Heart left ventricle (tissue), 16 donors: ENCODE data around the gene ATXN1. TPM values are rescaled to one million over a fixed set of nuclear protein-coding genes. Genes with fewer than 3 reads are reported as not detected.

Experiments
- ATAC-seq, 4 donors: fragments of 200-7000 bp; cut with Tn5 transposase; one replicate each; pipeline ENCODE4 v1.9.1; 2020 to 2022; ENCODE audit warnings: moderate library complexity in 4 of 4, mild to moderate bottlenecking in 3 of 4, moderate number of reproducible peaks in 1 of 4
- DNase-seq, 5 donors: peaks; one replicate each; pipeline ENCODE4 v3.0.0-alpha.2; 2020
- H3K27ac ChIP-seq, 12 donors: fragments of 200-600 bp; sonication (generic) in 4 of 12; one replicate each; pipeline versions ENCODE4 v1.5.0 to v1.8.0; 2016 to 2022; ENCODE audit warnings: mild to moderate bottlenecking in 2 of 12
- H3K27me3 ChIP-seq, 9 donors: fragments of 200-600 bp; sonication (generic) in 2 of 9; one replicate each; pipeline versions ENCODE4 v1.5.1 to v1.8.0; 2016 to 2022; ENCODE audit warnings: mild to moderate bottlenecking in 3 of 9
- H3K36me3 ChIP-seq, 9 donors: fragments of 200-600 bp; sonication (generic) in 2 of 9; one replicate each; pipeline versions ENCODE4 v1.5.0 to v1.8.0; 2018 to 2022; ENCODE audit warnings: mild to moderate bottlenecking in 2 of 9
- H3K4me1 ChIP-seq, 12 donors: fragments of 200-600 bp; sonication (generic) in 4 of 12; one replicate each; pipeline versions ENCODE4 v1.5.0 to v1.8.0; 2016 to 2022; ENCODE audit warnings: mild to moderate bottlenecking in 3 of 12
- H3K4me3 ChIP-seq, 12 donors: fragments of 200-600 bp; sonication (generic) in 4 of 12; one replicate each; pipeline versions ENCODE4 v1.5.0 to v1.8.0; 2017 to 2022; ENCODE audit warnings: mild to moderate bottlenecking in 9 of 12, moderate library complexity in 4 of 12
- H3K9me3 ChIP-seq, 12 donors: fragments of 200-600 bp; sonication (generic) in 4 of 12; one replicate each; pipeline versions ENCODE4 v1.5.0 to v1.8.0; 2016 to 2022; ENCODE audit warnings: mild to moderate bottlenecking in 1 of 12
- POLR2A ChIP-seq, 2 donors: fragments of 450-650 bp; IDR thresholded peaks; one replicate each; pipeline ENCODE4 v1.6.1; 2017; ENCODE audit warnings: antibody characterized with exemption in 2 of 2, mild to moderate bottlenecking in 2 of 2, moderate library complexity in 2 of 2
- WGBS, 4 donors: extraction: QIAGEN DNeasy Blood & Tissue Kit in 2 of 4; methylation state at CpG; one replicate each; pipeline versions ENCODE4 v1.1.5 to v1.1.7; 2013 to 2018; 5-methylcytosine and 5-hydroxymethylcytosine counted together
- intact Hi-C, 10 donors: fragments of 100-400 bp; cut with DNase I; formaldehyde crosslinking; loops; one replicate each; pipeline versions ENCODE4 v1.11.1 to v1.14.2; 2022
- polyA plus RNA-seq, 2 donors: library from polyadenylated mRNA; stranded (reverse); fragments of 200-250 nt; gene quantifications; one replicate each; pipeline ENCODE4 v1.2.3, GENCODE V29; 2013
- total RNA-seq, 9 donors: library from RNA; depleted of rRNA in 2 of 9; stranded (reverse); fragments of >200 nt in 2 of 9; fragmentation: NEBNext Ultra II Directional in 3 of 9; extraction: Animal tissue kit (Norgen Biotek cat#: 25700) in 3 of 9; gene quantifications; one replicate each; pipeline versions ENCODE4 v1.1.0 to v1.2.4, GENCODE V29; 2016 to 2023
- TF ChIP-seq, protein P1 (sequence below), 12 donors: fragments of 200-600 bp; sonication (generic) in 4 of 12; IDR thresholded peaks; one replicate each; pipeline versions ENCODE4 v1.5.0 to v1.8.0; 2018 to 2022; ENCODE audit warnings: antibody characterized with exemption in 12 of 12, mild to moderate bottlenecking in 5 of 12
- donor health status: ischemic (EF 13 %, LVEDD 7.1; RV severe dilation, severe dysfunction).
- donor health status: healthy with polysubstance abuse.
- donor health status: DM: no; HTN: yes; CAD: no.
- donor health status: DM: no; HTN: no; CAD: no.
- donor health status: ischemic (EF 25% LVEDD 6.9; RV normal size, moderate dysfunction).
- donor health status: ischemic (EF 25% LVEDD 5.7; RV mildly dilated, moderate dysfunction).
- donor health status: healthy.
- donor health status: DM: yes; HTN: yes; CAD: no.
- donor health status: ischemic (EF 35%, LVEDD 5.7; RV mildly dilated, moderate dysfunction).
- donor health status: nonischemic (EF 11% LVEDD 7.7; RV severe dilation, severe dysfunction).
- donor health status: DM: yes; HTN: yes; CAD: no.
- donor health status: PGD.
- donor health status: ischemic (EF 29% LVEDD 5.4; RV normal size, mild dysfunction).
- donor health status: nonischemic (EF 23%, LVEDD 6.1; RV moderate dilation, normal function).

The ATXN1 gene
- total and polyA plus RNA-seq, 11 donors, result 8.7 to 51.8 (median 36.0) TPM

DNA sequence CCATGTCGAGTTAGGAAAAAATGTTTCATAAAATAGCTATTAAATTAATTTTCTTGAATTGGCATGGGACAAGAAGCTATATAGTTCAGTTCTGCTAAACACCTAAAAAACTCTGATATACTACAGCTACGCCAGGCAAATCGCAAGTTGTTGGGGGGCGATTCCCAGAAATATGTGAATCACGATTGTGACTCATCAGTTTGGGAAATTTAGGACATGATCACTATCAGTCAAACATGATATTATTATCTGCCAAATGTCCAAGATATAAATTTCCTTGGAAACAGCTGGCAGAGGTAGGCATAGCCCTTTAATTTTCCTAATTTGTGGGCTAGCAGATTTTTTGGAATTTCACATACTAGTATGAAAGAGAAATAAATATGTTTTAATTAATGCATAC lies 123.6 kb downstream of the ATXN1 start:
- peaks cover 0 to 12% (median 0%) of the 10 kb centered on the region in 12 donors for H3K4me1 ChIP-seq
- no peak for TF ChIP-seq POLR2A (IDR thresholded peaks at IDR 0.05)
- TF ChIP-seq, protein P1, sequence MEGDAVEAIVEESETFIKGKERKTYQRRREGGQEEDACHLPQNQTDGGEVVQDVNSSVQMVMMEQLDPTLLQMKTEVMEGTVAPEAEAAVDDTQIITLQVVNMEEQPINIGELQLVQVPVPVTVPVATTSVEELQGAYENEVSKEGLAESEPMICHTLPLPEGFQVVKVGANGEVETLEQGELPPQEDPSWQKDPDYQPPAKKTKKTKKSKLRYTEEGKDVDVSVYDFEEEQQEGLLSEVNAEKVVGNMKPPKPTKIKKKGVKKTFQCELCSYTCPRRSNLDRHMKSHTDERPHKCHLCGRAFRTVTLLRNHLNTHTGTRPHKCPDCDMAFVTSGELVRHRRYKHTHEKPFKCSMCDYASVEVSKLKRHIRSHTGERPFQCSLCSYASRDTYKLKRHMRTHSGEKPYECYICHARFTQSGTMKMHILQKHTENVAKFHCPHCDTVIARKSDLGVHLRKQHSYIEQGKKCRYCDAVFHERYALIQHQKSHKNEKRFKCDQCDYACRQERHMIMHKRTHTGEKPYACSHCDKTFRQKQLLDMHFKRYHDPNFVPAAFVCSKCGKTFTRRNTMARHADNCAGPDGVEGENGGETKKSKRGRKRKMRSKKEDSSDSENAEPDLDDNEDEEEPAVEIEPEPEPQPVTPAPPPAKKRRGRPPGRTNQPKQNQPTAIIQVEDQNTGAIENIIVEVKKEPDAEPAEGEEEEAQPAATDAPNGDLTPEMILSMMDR (IDR thresholded peaks at IDR 0.05), result no peak
- H3K4me3 ChIP-seq, result no peak overlapping the region
- H3K36me3 ChIP-seq, result peaks cover 0 to 6% (median 0%) of the 10 kb centered on the region in 9 donors
- intact Hi-C loops, result no loop called here
- H3K9me3 ChIP-seq, result peaks cover 0 to 10% (median 0%) of the 10 kb centered on the region in 12 donors
- WGBS, 4 donors, result 74 to 98% (median 86%) methylated on average over 5 of the region's 5 CpGs
- H3K27ac ChIP-seq, result no peak overlapping the region
- ATAC-seq, result no peak
- no peaks in the 10 kb centered on the region for H3K27me3 ChIP-seq
- no peak for DNase-seq

DNA sequence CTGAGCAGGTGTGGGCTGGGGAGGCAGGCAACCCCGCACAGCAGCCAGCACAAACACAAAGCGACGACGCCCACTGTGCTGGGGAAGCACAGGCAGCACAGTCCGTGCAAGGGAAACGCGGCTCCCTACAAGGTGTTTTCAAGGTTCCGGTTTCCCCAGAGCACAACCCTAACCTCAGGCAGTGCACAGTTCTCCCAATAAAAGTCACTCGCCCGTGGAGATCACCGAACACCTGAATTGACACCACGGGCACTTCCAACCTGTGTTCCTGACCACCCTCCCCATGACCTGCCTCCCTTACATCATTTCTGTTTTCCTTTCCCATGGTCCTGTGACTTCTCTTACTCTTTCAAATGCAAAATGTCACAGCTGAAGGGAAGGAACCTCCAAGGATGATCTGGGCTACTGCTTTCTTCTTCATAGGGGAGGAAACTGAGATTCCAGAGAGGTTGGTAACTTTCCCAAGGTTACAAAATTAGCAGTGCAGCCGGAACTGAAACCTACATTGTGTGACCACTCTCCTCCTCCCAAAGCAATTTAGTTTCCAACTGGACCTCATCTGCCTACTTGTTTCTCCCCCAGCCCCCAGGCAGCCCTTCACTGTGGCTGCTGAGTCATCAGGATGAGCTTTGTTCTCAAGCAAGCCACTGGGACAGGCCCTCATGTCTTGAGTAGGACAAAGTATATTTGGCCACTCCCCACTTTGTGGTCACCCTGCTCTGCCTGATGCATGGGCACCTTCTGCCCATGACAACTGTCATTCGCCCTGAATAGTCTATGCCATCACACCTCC lies 125.3 kb downstream of the ATXN1 start:
- 80 to 88% (median 82%) methylated on average over 14 of the region's 14 CpGs for WGBS, 4 donors
- Histone ChIP-seq H3K36me3 (peaks cover 0 to 2% (median 0%) of the 10 kb centered on the region in 9 donors), H3K4me1 (peaks cover 0 to 12% (median 0%) of the 10 kb centered on the region in 12 donors), H3K27me3 (no peaks in the 10 kb centered on the region), H3K9me3 (peaks cover 0 to 4% (median 0%) of the 10 kb centered on the region in 12 donors), H3K4me3 (no peak overlapping the region), H3K27ac (no peak overlapping the region)
- ATAC-seq (no peak), DNase-seq (no peak)
- no peak for TF ChIP-seq POLR2A (IDR thresholded peaks at IDR 0.05)
- intact Hi-C loops, result no loop called here

DNA sequence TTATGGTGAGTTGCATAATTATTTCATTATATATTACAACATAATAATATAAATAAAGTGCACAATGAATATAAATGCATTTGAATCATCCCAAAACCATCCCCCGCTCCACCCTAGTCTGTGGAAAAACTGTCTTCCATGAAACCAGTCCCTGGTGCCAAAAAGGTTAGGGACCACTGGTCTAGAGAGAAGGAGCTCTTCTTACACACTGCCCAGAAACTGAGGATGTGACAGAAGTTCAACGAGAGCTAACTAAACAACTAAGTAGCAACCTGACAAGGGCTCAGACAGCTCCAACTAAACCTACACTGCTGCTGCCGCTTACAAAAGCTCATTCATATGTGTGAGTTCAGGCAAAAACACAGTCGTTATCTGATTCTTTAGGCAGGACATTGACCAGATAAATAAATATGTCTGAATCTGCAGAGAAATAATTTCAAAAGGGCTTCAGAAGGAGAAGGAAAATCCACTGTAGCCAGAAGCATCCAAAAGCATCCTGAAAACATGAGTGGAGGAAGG lies 125.9 kb downstream of the ATXN1 start:
- Histone ChIP-seq H3K36me3 (peaks cover 0 to 2% (median 0%) of the 10 kb centered on the region in 9 donors), H3K27me3 (no peaks in the 10 kb centered on the region), H3K9me3 (no peaks in the 10 kb centered on the region), H3K4me3 (no peak overlapping the region), H3K27ac (no peak overlapping the region), H3K4me1 (peaks cover 0 to 12% (median 0%) of the 10 kb centered on the region in 12 donors)
- 92 to 96% (median 95%) methylated on average over 4 of the region's 4 CpGs for WGBS, 4 donors
- intact Hi-C loops, result no loop called here
- TF ChIP-seq POLR2A (IDR thresholded peaks at IDR 0.05), result no peak
- TF ChIP-seq, protein P1 (IDR thresholded peaks at IDR 0.05), result no peak
- ATAC-seq, result no peak
- DNase-seq, result no peak

DNA sequence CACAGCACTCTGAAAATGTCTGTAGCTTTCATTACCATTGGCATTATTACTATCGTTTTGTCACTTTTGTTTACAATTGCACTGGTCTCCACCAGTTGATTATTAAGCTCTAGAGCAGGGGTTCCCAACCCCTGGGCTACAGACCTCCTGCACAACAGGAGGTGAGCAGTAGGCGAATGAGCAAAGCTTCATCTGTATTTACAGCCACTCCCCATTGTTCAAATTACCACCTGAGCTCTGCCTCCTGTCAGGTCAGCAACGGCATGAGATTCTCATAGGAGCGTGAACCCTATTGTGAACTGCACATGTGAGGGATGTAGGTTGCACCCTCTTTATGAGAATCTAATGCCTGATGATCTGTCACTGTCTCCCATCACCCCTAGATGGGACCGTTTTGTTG lies 126.4 kb downstream of the ATXN1 start:
- Histone ChIP-seq H3K27ac (no peak overlapping the region), H3K36me3 (peaks cover 0 to 4% (median 0%) of the 10 kb centered on the region in 9 donors), H3K9me3 (no peaks in the 10 kb centered on the region), H3K4me1 (peaks cover 0 to 12% (median 0%) of the 10 kb centered on the region in 12 donors), H3K27me3 (no peaks in the 10 kb centered on the region), H3K4me3 (no peak overlapping the region)
- ATAC-seq, result no peak
- WGBS, 4 donors, result 94 to 98% (median 95%) methylated on average over 5 of the region's 5 CpGs
- TF ChIP-seq POLR2A (IDR thresholded peaks at IDR 0.05), result no peak
- TF ChIP-seq, protein P1 (IDR thresholded peaks at IDR 0.05), result no peak
- intact Hi-C loops, result no loop called here
- DNase-seq, result no peak
